Measurements from ENCODE around the gene KLF13. TPM values are rescaled to one million over a fixed set of nuclear protein-coding genes. Genes with fewer than 3 reads are reported as not detected.

The KLF13 gene
- total and polyA plus RNA-seq, 2 donors (not counting 1 experiment from before 2014, with no cell fraction given), result 65.5 to 140 TPM

DNA sequence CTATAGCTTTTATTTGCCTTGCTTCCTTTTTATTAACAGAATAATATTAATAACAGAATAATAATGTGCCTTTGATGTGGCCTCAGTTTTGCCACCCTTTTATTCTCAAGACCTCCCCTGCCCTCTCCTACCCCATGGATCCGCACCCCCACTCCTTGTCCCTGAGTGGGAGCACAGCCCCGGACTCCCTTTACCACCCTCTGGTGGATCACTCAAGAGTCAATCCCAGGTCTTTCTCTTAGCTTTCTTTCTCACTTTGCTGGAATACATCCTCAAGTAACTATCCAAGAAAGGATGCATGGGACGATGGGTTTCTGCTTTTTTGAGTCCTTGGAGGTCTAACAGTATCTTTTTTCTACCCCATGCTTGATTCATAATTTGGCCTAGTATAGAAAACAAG is 63.4 kb downstream of the KLF13 start:
- H3K79me2 ChIP-seq (ENCODE audit: control insufficient read depth, insufficient read depth, low read length), result no peaks in the 10 kb centered on the region
- H3K9me3 ChIP-seq (ENCODE audit: control extremely low read depth in 1 of 3, control insufficient read depth in 2 of 3, insufficient read depth in 1 of 3, low read length in 2 of 3), result no peaks in the 10 kb centered on the region
- ChIA-PET CTCF (interaction anchor here (2.7 kb wide), 1 partner anchor 45 kb away, joined by 7 read pairs; no protein-coding TSS in a partner anchor), POLR2A (interaction anchor here (0.7 kb wide), 1 partner anchor 89 kb away, joined by 6 read pairs; no protein-coding TSS in a partner anchor)
- H3K4me1 Mint-ChIP-seq, result peaks cover 18% of the 10 kb centered on the region
- H3K9ac ChIP-seq (ENCODE audit: low read length), result no peak overlapping the region
- peaks cover 3 to 13% of the 10 kb centered on the region in 2 donors for H3K4me1 ChIP-seq (ENCODE audit: control insufficient read depth in 2 of 2, insufficient read depth in 2 of 2, low read length in 2 of 2)
- H3K4me3 Mint-ChIP-seq, result peak overlapping the region; percentile 18
- no peaks in the 10 kb centered on the region for H4K20me1 ChIP-seq (ENCODE audit: control insufficient read depth, insufficient read depth, low read length, poor library complexity, severe bottlenecking)
- H3K27me3 Mint-ChIP-seq, result no peaks in the 10 kb centered on the region
- H3K27ac Mint-ChIP-seq, result peak overlapping the region; percentile 8
- no peak overlapping the region for H3K27ac ChIP-seq (ENCODE audit: low read length in 2 of 2)
- ATAC-seq (ENCODE audit: low read depth) (no peak), DNase-seq (no peak)
- H3K27me3 ChIP-seq (replicated peaks in 1 of 4; ENCODE audit: control extremely low read depth in 1 of 4, control insufficient read depth in 3 of 4, insufficient read depth in 4 of 4, low read length in 3 of 4), result no peaks in the 10 kb centered on the region
- H3K36me3 ChIP-seq (replicated peaks in 1 of 2; ENCODE audit: control extremely low read depth in 1 of 2, control insufficient read depth in 1 of 2, extremely low read depth in 1 of 2, insufficient read depth in 2 of 2, low read length in 1 of 2), result no peaks in the 10 kb centered on the region
- H2AFZ ChIP-seq (ENCODE audit: insufficient read depth, low read depth, low read length, poor library complexity, severe bottlenecking), result no peak overlapping the region
- no peaks in the 10 kb centered on the region for H3K9me3 Mint-ChIP-seq (ENCODE audit: insufficient read depth)
- intact Hi-C loops (cut with micrococcal nuclease), result loop anchor here (5.0 kb wide), 1 partner anchor 43 kb away; no protein-coding TSS in a partner anchor
- TF ChIP-seq EZH2 (IDR thresholded peaks at IDR 0.05; ENCODE audit: borderline replicate concordance, insufficient read depth, low read depth, low read length, poor library complexity, severe bottlenecking), result no peak
- TF ChIP-seq, protein P1, sequence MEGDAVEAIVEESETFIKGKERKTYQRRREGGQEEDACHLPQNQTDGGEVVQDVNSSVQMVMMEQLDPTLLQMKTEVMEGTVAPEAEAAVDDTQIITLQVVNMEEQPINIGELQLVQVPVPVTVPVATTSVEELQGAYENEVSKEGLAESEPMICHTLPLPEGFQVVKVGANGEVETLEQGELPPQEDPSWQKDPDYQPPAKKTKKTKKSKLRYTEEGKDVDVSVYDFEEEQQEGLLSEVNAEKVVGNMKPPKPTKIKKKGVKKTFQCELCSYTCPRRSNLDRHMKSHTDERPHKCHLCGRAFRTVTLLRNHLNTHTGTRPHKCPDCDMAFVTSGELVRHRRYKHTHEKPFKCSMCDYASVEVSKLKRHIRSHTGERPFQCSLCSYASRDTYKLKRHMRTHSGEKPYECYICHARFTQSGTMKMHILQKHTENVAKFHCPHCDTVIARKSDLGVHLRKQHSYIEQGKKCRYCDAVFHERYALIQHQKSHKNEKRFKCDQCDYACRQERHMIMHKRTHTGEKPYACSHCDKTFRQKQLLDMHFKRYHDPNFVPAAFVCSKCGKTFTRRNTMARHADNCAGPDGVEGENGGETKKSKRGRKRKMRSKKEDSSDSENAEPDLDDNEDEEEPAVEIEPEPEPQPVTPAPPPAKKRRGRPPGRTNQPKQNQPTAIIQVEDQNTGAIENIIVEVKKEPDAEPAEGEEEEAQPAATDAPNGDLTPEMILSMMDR (IDR thresholded peaks at IDR 0.05), result no peak
- no peak overlapping the region for H3K4me2 ChIP-seq (replicated peaks; ENCODE audit: low read depth, low read length, poor library complexity, severe bottlenecking)
- WGBS (ENCODE audit: insufficient coverage), result 100% methylated on average over 2 of the region's 3 CpGs
- no peak overlapping the region for H3K4me3 ChIP-seq (ENCODE audit: control extremely low read depth in 1 of 5, extremely low read depth in 1 of 5, insufficient read depth in 1 of 5, low read depth in 2 of 5, low read length in 4 of 5)

DNA sequence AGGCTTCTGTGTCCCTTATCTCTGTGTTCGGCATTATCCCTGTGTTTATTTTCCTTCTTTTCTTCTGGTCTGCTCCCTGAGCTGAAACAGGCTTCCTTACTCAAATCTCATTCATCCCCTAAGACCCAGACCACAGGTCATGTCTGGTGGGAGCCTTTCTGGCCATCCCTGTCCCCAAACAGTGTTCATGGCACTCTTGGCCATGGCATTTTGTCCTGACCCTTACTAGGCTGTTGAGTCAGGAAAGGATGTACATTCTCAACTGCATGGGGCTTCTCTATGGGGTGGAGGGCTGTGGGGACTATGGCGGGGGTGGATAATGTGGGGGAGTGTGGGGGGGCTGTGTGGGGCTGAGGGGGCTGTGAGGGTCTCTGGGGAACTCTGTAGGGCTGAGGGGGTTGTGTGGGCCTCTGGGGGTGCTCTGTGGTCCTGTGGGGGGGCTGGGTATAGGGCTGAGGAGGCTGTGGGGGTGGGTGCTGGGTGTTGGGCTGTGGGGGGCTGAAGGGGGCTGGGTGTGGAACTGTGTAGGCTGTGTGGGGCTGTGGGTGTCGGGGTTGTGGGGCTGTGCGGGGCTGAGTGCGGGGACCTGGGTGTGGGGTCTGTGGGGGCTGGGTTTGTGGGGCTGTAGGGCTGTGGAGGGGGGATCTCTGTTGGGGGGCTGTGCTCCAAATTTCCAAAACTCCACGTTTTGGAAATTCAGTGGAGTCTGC is 64.3 kb downstream of the KLF13 start:
- Histone ChIP-seq H2AFZ (ENCODE audit: insufficient read depth, low read depth, low read length, poor library complexity, severe bottlenecking) (no peak overlapping the region), H3K9me3 (ENCODE audit: control extremely low read depth in 1 of 3, control insufficient read depth in 2 of 3, insufficient read depth in 1 of 3, low read length in 2 of 3) (no peaks in the 10 kb centered on the region), H3K79me2 (ENCODE audit: control insufficient read depth, insufficient read depth, low read length) (no peaks in the 10 kb centered on the region), H3K9ac (ENCODE audit: low read length) (no peak overlapping the region), H3K4me3 (ENCODE audit: control extremely low read depth in 1 of 5, extremely low read depth in 1 of 5, insufficient read depth in 1 of 5, low read depth in 2 of 5, low read length in 4 of 5) (no peak overlapping the region), H3K36me3 (replicated peaks in 1 of 2; ENCODE audit: control extremely low read depth in 1 of 2, control insufficient read depth in 1 of 2, extremely low read depth in 1 of 2, insufficient read depth in 2 of 2, low read length in 1 of 2) (no peaks in the 10 kb centered on the region), H3K27ac (ENCODE audit: low read length in 2 of 2) (no peak overlapping the region), H4K20me1 (ENCODE audit: control insufficient read depth, insufficient read depth, low read length, poor library complexity, severe bottlenecking) (no peaks in the 10 kb centered on the region), H3K4me2 (replicated peaks; ENCODE audit: low read depth, low read length, poor library complexity, severe bottlenecking) (no peak overlapping the region), H3K27me3 (replicated peaks in 1 of 4; ENCODE audit: control extremely low read depth in 1 of 4, control insufficient read depth in 3 of 4, insufficient read depth in 4 of 4, low read length in 3 of 4) (no peaks in the 10 kb centered on the region), H3K4me1 (ENCODE audit: control insufficient read depth in 2 of 2, insufficient read depth in 2 of 2, low read length in 2 of 2) (peaks cover 3 to 13% of the 10 kb centered on the region in 2 donors)
- peaks cover 13% of the 10 kb centered on the region for H3K4me1 Mint-ChIP-seq
- H3K4me3 Mint-ChIP-seq, result peak overlapping the region; percentile 18
- no peaks in the 10 kb centered on the region for H3K27me3 Mint-ChIP-seq
- TF ChIP-seq EZH2 (IDR thresholded peaks at IDR 0.05; ENCODE audit: borderline replicate concordance, insufficient read depth, low read depth, low read length, poor library complexity, severe bottlenecking), result no peak
- no peaks in the 10 kb centered on the region for H3K9me3 Mint-ChIP-seq (ENCODE audit: insufficient read depth)
- intact Hi-C loops (cut with micrococcal nuclease), result loop anchor here (5.0 kb wide), 1 partner anchor 44 kb away; no protein-coding TSS in a partner anchor
- 90% methylated on average over 2 of the region's 6 CpGs for WGBS (ENCODE audit: insufficient coverage)
- ChIA-PET CTCF (interaction anchor here (2.7 kb wide), 1 partner anchor 44 kb away, joined by 7 read pairs; no protein-coding TSS in a partner anchor), POLR2A (no interaction called here)
- H3K27ac Mint-ChIP-seq, result no peak overlapping the region
- no peak for DNase-seq
- no peak for ATAC-seq (ENCODE audit: low read depth)

All from B cell (primary cell).